NCI-H2171 (cell line): ENCODE results near the gene SERPINI1.
A peak's percentile ranks its signal among the peaks of the same experiment; 100 is the strongest.

Experiments
- DNase-seq: peaks from one replicate; lab custom pipeline; 2025; lab: John Stamatoyannopoulos, UW

The SERPINI1 gene, protein sequence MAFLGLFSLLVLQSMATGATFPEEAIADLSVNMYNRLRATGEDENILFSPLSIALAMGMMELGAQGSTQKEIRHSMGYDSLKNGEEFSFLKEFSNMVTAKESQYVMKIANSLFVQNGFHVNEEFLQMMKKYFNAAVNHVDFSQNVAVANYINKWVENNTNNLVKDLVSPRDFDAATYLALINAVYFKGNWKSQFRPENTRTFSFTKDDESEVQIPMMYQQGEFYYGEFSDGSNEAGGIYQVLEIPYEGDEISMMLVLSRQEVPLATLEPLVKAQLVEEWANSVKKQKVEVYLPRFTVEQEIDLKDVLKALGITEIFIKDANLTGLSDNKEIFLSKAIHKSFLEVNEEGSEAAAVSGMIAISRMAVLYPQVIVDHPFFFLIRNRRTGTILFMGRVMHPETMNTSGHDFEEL

DNA sequence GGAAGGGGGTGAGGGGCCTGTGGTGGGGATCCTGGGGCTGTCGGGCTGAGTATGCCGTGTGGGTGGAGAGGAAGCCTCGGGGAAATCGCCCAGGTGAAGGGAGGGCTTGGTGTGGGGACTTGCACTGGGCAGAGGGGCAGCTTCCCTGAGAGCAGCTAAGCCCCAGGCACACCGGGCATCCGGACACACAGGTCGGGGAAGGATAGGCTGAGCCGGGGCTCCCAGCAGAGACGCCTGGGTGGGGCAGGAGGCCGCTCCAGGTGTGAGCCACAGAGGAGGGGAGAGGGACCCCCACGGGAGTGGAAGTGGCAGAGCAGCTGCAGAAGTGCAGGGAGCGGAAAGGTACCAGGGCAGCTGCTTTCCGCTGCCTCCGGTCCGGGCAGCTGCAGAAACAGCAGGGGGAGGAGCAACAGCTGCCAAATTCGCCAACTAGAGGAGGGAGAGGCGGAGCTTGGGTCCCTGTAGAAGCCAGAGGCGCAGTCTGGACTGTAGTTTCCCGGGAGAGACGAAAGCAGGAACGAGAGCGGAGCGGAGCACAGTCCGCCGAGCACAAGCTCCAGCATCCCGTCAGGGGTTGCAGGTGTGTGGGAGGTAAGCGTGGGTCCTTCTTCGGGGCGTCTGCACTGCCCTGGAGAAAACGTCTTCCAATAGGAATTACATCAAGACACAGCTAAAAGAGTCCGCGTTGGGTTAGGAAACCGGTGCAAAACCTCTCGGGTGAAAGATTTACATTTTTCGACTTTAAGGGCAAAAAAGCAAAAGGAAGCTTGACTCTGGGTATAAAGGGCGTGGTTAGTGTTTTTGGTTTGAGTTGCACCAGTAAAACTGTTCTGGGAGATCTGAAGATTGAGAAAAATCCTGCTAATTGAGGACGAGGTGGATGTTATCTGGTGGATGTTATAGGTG lies at the start of gene SERPINI1:
Gene SERPINI1 (plus strand): TSS at position 489 of the 906 bp plus-strand sequence. CDS start 53,408 bp downstream, outside the sequence.
- DNase-seq: peak; percentile 92

DNA sequence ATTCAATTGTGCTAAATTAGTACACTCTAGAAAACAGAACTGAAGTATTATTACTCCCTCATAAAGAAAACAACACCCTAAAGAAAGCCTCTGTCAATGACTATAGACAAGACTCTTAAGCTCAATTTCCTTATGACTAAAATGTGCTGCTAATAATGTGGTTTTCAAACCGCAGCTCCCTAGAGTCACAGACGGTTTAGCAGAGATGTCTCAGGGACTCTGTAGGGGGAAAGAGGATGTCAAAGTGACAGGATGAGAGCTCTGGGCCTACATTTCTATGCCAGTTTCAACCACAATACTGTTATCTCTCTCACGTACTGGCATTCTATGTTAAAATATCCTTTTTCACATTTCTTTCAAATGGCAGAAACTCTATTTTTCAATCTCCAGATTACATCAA lies 44.2 kb upstream of the SERPINI1 start:
- DNase-seq: no peak

DNA sequence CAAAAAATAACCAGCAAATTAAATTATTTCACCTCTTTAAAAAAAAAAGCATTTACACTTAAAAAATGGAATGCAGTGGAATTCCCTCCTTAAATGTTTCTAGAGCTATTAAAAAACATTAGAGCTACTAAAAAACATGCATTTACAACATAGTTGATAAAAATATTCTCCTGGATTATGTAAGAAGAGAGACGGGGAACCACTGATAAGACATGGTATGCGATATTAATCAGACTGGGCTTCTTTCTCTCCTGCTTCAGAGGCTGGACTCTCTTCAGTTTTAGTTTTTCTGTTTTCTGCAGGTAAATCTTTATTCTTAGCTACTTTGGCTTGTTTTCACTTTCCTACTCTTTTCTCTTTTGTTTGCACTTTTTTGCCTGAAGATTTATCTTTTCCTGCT lies 41.4 kb upstream of the SERPINI1 start:
- DNase-seq: no peak

DNA sequence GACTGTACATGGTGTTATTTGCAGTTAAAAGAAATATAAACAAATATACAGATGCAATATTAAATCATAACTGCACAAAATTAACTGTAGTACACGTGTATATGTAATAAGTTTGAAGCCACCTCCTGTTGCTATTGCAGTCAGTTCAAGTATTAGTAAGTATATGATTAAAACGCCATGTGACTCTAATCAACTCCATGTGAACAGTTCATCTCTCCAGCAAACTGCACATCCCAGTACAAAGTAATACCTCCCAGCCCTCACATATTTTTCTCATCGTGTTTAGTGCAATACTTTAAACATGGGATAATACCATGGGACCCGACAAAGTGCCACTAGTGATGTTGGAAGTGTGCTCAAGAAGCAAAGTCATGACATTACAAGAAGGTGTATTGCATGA lies 35.5 kb upstream of the SERPINI1 start:
- no peak for DNase-seq

DNA sequence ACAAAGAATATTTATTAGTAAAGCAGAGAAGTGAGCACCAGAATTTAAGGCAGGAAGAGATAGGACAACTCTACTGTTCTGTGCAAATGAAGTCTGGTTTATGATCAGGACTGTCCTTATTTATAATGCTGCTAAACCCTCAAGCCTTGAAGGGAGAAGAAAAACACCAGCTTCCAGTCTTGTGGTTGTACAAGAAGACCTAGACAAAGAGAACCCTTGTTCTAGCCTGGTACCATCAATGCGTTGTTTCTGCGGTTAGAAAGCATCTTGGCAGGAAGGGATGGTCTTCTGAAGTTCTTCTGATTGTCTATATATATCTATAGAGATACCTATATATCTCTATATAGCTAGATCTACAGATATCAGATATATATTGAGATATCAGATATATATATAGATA lies 34.6 kb upstream of the SERPINI1 start:
- DNase-seq: no peak

DNA sequence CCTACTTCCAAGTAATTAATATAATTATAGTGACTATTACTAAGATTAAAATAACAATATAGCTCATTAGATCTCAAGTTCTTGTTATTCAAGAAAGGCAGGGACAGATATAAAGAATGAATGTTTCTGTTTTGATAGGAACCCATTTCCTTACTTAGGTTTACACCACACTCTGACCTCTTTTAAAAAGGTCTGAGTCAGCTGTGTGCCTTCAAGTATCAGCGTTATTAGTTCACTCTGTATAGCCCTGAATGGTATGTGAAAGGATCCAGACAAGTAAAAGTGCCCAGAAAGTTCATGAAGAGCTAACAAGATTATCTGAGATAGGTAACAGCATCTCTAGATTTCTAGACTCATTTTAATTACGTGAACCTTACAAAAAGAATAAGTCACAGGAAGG lies 29.7 kb upstream of the SERPINI1 start:
- DNase-seq: no peak

DNA sequence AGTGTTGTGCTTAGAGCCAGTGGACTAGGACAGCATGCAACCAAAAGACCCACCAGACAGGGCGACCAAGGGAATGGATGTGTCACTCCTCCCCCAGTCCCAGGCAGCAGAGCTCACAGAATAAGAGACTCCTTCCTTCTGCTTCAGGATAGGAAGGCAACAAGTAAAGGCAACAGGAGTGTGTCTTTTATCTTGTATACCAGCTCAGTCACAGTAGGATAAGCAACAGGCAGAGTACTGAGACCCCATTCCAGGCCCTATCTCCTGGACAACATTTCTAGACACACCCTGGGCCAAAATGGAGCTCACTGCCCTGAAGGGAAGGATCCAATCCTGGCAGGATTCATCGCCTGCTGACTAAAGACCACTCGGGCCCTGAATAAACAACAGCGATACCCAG lies 25.8 kb upstream of the SERPINI1 start:
- no peak for DNase-seq

DNA sequence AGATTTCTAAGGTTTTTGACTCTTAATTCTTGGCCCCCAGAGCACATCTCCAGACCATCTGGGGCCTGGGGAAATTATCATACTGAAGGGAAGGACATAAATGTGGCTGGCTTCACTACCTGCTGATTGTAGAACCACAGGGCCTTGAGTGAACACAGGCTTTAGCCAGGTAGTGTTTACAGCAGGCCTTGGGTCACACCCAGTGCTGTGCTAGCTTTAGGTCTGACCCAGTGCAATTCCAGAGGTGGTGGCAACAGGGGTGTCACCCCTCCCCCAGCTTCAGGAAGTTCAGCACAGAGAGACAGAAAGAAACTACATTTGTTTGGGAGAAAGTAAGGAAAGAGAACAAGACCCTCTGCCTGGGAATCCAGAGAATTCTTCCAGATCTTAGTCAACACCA lies 25.0 kb upstream of the SERPINI1 start:
- DNase-seq: no peak

DNA sequence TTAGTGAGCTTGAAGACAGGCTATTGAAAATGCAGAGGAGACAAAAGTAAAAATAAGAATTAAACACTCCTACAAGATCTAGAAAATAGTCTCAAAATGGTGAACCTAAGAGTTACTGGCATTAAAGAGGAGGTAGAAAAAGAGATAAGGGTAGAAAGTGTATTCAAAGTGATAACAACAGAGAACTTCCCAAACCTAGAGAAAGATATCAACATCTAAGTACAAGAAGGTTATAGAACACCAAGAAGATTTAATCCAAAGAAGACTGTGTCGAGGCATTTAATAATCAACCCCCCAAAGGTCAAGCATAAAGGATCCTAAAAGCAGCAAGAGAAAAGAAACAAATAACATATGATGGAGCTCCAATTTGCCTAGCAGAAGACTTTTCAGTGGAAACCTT lies 24.1 kb upstream of the SERPINI1 start:
- DNase-seq: no peak

DNA sequence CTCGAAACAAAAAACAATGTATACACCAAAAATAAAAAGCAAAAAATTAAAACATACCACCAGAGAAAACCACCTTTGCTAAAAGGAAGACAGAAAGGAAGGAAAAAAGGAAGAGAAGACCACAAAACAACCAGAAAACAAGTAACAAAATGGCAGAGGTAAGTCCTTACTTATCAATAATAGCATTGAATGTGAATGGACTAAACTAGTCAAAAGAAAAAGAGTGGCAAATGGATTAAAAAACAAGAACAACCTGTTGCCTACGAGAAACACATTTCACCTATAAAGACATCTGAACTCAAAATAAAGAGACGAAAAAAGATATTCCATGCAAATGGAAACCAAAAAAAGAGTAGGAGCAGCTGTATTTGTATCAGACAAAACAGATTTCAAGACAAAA lies 23.1 kb upstream of the SERPINI1 start:
- DNase-seq: no peak

DNA sequence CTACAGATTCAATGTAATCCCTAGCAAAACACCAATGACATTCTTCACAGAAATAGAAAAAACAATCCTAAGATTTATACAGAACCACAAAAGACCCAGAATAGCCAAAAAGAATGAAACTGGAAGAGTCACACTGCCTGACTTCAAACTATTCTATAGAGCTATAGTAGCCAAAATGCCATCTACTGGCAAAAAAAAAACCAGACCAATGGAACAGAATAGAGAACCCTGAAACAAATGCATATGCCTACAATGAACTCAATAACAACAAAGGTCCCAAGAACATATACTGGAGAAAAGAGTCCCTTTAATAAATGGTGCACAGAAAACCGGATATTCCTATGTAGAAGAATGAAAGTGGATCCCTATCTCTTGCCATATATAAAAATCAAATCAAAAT lies 20.6 kb upstream of the SERPINI1 start:
- DNase-seq: no peak

DNA sequence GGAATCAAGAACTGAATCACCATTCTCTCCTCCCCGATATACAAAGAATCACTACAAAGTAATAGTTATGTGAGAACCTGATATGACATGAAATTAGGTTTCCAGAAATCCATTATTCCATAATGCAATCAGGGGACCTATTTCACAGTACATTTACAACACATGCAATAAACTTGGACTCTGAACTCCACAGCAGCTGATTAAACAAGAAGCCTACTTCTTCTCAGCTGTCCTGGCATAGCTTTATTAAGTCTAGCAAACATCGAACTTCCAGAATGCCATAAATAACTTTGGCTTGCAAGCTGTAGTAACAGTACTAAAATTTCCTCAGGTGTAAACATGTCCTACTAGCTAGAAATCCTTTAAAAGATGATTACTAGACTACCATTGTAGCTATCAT lies 18.6 kb upstream of the SERPINI1 start:
- DNase-seq: no peak

DNA sequence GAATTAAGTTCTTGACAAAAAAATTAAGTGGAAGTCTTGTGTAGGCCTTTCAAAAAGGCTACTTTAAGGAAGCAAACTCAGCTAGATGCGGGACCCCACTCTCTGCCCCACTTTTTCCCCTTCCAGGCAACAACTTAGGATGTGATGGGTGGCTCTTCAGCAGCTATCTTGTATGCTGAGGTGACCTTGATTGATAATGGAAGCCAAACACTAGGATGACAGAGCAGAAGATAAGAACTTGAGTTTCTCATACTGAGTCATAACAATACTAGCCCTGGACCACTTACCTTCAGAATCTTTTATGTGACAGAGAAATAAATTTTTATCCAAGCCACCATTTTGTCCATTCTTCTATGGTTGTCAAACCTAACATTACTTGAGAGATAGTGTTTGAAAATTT lies 16.9 kb upstream of the SERPINI1 start:
- DNase-seq: no peak

DNA sequence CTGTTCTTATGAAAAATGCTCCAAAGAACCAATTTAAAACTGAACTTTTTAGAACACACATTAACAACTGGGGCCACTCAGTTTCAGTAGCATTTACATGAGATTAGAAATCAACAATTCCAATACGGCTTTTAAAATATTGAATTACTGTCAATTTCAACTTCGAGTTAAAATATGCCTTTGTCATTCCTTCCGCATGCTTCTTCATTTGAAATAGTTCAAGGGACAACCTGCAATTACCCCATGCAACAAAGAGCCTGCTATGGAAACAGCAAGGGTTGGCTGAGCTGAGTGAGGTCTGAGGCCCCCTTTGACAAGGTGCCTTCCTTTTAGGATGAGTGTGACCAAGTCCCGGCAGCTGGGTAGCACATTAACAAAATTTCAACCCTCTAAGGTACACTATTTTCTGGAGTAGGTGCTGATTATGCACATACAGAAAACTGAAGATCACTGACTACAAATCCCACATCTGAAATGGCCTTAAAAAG lies 12.5 kb upstream of the SERPINI1 start:
- no peak for DNase-seq

DNA sequence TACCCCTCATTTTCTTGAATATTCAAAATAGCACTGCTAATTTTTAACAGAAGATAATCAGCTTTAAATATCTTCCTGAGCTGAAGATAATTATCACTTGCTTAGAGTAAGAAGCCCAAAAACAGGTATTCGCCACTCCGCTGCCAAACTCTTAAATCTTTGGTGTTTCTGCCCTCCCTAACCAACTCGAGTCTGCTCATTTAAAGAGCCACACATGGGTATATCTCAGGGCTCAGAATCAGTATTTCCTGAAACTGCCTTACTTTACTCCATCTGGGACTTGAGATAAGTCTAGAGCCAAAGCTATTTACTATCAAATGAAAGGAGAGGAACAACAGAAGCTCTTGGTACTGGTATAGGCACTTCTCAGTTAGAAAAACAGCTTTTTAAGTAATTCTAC lies 11.6 kb upstream of the SERPINI1 start:
- DNase-seq: no peak

DNA sequence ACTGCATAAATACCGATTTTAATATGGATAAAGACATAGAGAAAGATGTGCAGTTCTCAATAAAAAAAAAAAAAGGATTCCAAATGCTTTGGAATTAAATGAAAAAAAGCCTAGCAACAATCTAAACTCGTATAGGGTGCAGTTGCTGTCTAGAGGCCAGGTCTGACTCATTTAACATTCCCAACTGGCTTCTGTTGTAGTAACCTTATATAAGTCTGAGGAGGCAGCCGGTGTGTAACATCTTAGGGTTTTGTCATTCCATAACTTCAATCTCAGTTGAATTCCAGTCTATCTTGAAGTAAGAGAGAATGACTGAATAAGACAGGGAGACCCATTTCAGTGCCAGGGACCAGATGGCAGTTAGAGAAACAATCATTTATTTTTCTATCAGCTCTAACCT lies 7.3 kb upstream of the SERPINI1 start:
- DNase-seq: no peak

DNA sequence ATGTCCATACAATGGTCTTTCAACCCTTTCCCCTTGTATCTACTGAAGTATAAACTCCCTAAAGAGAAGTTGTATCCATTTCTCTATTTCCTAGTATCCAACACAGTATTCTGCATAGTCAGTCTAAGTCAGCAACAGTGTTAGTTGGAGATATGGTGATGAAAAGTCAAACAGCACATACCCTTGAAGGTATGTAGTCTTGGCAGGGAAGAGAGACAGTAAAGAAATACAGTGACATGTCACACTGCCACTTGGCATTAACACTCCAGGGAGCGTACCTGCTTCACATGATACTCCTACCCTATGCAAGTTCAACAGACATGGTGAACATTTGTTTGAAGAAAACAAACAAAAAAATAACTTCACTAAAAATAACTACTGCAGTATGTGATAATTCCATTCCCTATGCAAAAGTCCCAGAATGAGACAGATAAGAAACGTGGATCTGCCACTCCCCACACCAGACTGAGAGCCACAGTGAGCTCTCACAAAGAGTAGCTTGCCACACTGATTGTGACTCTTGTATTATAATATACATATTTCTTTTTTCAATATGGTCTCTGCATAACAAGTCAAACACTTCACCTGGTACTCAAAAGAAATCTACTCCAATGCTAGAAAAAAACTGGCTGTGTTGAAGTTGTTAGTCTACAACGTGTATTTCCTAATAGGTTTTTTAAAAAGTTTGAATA lies 6.7 kb upstream of the SERPINI1 start:
- DNase-seq: no peak

DNA sequence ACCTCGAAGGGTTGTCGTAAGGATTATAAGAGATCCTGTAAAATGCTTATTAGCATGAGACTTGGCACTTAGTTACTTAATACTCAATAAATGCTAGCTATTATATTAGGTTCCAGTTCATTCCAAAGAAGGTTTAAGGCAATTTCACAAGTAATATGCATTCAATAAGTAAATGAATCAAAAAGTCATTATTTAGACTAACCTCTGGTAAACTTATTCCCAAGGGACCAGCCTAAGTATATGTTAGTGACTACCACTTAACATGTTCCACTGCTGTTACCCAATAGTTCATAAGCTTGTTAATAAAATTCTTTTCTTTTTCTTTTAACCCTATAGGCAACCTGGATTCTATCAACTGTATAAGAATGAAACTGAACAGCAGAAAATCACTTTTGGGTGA lies 5.9 kb upstream of the SERPINI1 start:
- DNase-seq: peak; percentile 1

DNA sequence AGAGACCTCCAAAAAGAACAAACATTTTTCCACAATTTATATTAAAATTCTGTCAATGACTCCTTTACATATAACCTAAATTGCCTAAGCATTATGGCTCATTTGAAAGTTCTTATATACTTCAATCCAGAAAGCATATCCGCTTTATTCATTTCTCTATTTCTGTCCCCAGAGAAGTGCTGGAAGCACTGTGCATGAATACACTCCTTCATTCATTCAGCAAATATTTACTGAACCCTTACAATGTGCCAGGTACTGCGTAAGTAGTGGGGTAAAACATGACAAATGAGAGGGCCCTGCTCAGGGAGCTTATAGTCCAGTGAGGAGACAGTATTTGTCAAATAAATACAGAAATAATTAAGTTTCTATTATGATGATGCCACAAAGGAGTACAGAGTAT lies 4.1 kb upstream of the SERPINI1 start:
- no peak for DNase-seq

DNA sequence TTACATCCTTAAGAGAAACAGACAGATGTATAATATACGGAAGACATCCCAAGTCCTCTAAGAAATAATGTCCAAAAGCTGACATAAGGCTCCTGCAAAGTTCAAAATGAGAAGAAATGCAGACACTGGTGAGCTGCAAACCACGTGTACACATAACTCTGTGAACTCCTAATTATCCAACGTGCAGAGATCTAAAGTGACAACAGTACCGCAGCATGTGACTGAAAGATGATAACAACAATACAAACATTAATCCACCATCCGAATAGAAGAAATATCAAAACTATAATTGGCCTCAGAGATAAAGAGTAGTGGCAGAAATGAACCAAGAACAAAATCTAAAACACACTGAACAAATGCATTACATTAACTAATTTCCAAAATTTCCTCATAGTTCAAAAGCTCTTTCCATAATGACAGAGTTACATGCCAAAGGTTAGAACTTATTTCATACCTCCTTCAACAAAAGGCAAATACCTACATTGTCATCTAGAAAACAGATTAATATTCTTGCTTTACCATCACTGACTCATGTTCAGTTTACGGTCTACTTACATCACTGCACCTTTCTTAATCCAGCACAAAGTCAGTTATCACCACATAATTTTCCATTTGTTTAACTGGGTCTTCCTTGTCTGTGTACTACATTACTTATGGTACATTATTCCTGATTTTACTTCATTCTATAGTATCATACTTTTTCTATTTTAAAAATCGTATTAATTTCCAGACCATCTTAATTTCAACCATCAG lies 3.0 kb upstream of the SERPINI1 start:
- no peak for DNase-seq

DNA sequence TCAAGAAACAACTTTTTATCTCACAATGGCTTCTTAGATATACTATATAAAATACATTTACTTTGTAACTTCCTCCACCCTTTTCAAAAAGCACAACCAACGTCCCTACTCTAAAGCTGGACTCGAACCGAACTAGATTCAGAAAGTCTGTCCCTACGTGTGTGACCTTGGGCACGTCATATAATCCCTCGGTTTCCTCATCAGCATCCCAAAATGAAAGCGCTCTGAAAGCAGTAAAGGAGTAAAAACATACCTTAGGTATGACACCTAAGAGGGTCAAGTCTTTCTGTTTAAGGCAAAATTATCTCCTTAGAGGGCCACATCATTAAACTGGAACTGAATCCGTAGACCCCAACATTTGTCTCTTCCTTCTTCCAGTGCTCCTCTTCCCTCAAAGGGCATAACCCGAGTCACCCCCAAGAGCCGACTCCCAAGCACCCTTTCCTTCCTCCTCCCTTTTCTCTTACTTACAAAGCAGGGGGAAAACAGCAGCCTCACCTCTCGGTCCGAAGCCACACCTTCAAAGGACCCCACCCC lies 1.5 kb upstream of the SERPINI1 start:
- DNase-seq: no peak
